Neural cell (in vitro differentiated cells): ENCODE measurements around the gene NSMCE1. TPM values are rescaled to one million over a fixed set of nuclear protein-coding genes. Genes with fewer than 3 reads are reported as not detected.

Experiments
- H2AFZ ChIP-seq: fragments of 200-600, 300-800 bp; sonication (generic), shearing (Covaris generic); 2 replicates; pipeline ENCODE4 v1.6.0; 2014; ENCODE audit warnings: low read depth, mild to moderate bottlenecking, antibody characterized with exemption, low read length, moderate library complexity
- H3F3A ChIP-seq: fragments of 200-600 bp; shearing (Covaris generic); 2 replicates; pipeline ENCODE4 v1.6.1; 2016; ENCODE audit warnings: mild to moderate bottlenecking, moderate library complexity, mixed read lengths, antibody characterized with exemption, low read length; ENCODE audit not compliant: insufficient read depth, poor library complexity, severe bottlenecking
- H3K27ac ChIP-seq: fragments of 200-600, 300-800 bp; sonication (generic), shearing (Covaris generic); 2 replicates; pipeline ENCODE4 v1.5.1; 2014; ENCODE audit warnings: mild to moderate bottlenecking, low read length, moderate library complexity
- H3K27me3 ChIP-seq: fragments of 300-800, 200-600 bp; sonication (generic), shearing (Covaris generic); 2 replicates; pipeline ENCODE4 v1.6.0; 2014; ENCODE audit warnings: mild to moderate bottlenecking, low read depth, low read length, moderate library complexity; ENCODE audit not compliant: insufficient read depth
- H3K36me3 ChIP-seq: fragments of 300-800, 200-600 bp; sonication (generic), shearing (Covaris generic); 2 replicates; pipeline ENCODE4 v1.5.1; 2014; ENCODE audit warnings: mild to moderate bottlenecking, antibody characterized with exemption, low read length, moderate library complexity; ENCODE audit not compliant: insufficient read depth
- H3K4me2 ChIP-seq: fragments of 300-800, 200-600 bp; sonication (generic), shearing (Covaris generic); 2 replicates; pipeline ENCODE4 v1.6.0; 2014; ENCODE audit warnings: mild to moderate bottlenecking, low read length
- H3K4me3 ChIP-seq: fragments of 300-800, 200-600 bp; sonication (generic), shearing (Covaris generic); 2 replicates; pipeline ENCODE4 v1.5.1; 2014; ENCODE audit warnings: mild to moderate bottlenecking, low read length, moderate library complexity
- H3K79me2 ChIP-seq: fragments of 200-600 bp; shearing (Covaris generic); replicated peaks from 2 replicates; pipeline ENCODE4 v1.6.0; 2014; ENCODE audit warnings: mild to moderate bottlenecking, low read length, moderate library complexity; ENCODE audit not compliant: insufficient read depth
- H3K9ac ChIP-seq: fragments of 300-800, 200-600 bp; sonication (generic), shearing (Covaris generic); 2 replicates; pipeline ENCODE4 v1.6.1; 2016; ENCODE audit warnings: mild to moderate bottlenecking, low read length, mixed read lengths
- H3K9me2 ChIP-seq: fragments of 200-600 bp; shearing (Covaris generic); 2 replicates; pipeline ENCODE4 v1.6.1; 2016; ENCODE audit warnings: mild to moderate bottlenecking, low read length, mixed read lengths; ENCODE audit not compliant: insufficient read depth
- H3K9me3 ChIP-seq: fragments of 200-600, 300-800 bp; sonication (generic), shearing (Covaris generic); 2 replicates; pipeline ENCODE4 v1.6.1; 2016; ENCODE audit warnings: mild to moderate bottlenecking, mixed run types, low read length, moderate library complexity, mixed read lengths
- H4K20me1 ChIP-seq: fragments of 200-600 bp; shearing (Covaris generic); 2 replicates; pipeline ENCODE4 v1.6.1; 2016; ENCODE audit warnings: mild to moderate bottlenecking, mixed run types; ENCODE audit not compliant: insufficient read depth
- EP300 ChIP-seq: fragments of 450-650 bp; conservative IDR thresholded peaks from 2 replicates; pipeline ENCODE4 v1.6.1; 2014; ENCODE audit warnings: antibody characterized with exemption, mild to moderate bottlenecking, moderate library complexity; ENCODE audit not compliant: poor library complexity, severe bottlenecking
- EZH2 ChIP-seq: fragments of 200-600, 300-800 bp; shearing (Covaris generic), sonication (generic); IDR thresholded peaks from 2 replicates; pipeline ENCODE4 v1.6.1; 2014; ENCODE audit warnings: antibody characterized with exemption, low read length, borderline replicate concordance, mild to moderate bottlenecking; ENCODE audit not compliant: insufficient read depth, poor library complexity, severe bottlenecking
- MXI1 ChIP-seq: fragments of 450-650 bp; conservative IDR thresholded peaks from 2 replicates; pipeline ENCODE4 v1.6.1; 2014; ENCODE audit warnings: antibody characterized with exemption, mild to moderate bottlenecking; ENCODE audit not compliant: poor library complexity, severe bottlenecking
- POLR2AphosphoS5 ChIP-seq: IDR thresholded peaks from 2 replicates; pipeline ENCODE4 v1.6.1; 2012
- RAD21 ChIP-seq: fragments of 450-650 bp; conservative IDR thresholded peaks from 2 replicates; pipeline ENCODE4 v1.6.1; 2014; ENCODE audit warnings: antibody characterized with exemption, mild to moderate bottlenecking, moderate library complexity
- REST ChIP-seq: IDR thresholded peaks from 2 replicates; pipeline ENCODE4 v1.6.1; 2012; ENCODE audit warnings: borderline replicate concordance
- SMC3 ChIP-seq: fragments of 450-650 bp; conservative IDR thresholded peaks from 2 replicates; pipeline ENCODE4 v1.6.1; 2014; ENCODE audit warnings: antibody characterized with exemption, mild to moderate bottlenecking, moderate library complexity; ENCODE audit not compliant: poor library complexity
- TAF1 ChIP-seq: IDR thresholded peaks from 2 replicates; pipeline ENCODE4 v1.6.1; 2012; ENCODE audit warnings: low read depth
- polyA minus RNA-seq: library from RNA; depleted of rRNA, polyadenylated mRNA; stranded (reverse); fragments of >200 nt; gene quantifications from 2 replicates; pipeline ENCODE4 v1.2.3, GENCODE V29; 2014
- polyA plus RNA-seq: library from polyadenylated mRNA; depleted of rRNA; stranded (reverse); fragments of >200 nt; gene quantifications from 2 replicates; pipeline ENCODE4 v1.2.3, GENCODE V29; 2014
- TF ChIP-seq, protein P1 (sequence below): fragments of 450-650 bp; IDR thresholded peaks from 2 replicates; pipeline ENCODE4 v1.5.1; 2014; ENCODE audit warnings: antibody characterized with exemption, mild to moderate bottlenecking, moderate library complexity; ENCODE audit not compliant: poor library complexity, severe bottlenecking

NSMCE1 gene
- polyA plus RNA-seq (11.5 and 20.0 TPM in 2 replicates), polyA minus RNA-seq (9.0 and 10.9 TPM in 2 replicates)

DNA sequence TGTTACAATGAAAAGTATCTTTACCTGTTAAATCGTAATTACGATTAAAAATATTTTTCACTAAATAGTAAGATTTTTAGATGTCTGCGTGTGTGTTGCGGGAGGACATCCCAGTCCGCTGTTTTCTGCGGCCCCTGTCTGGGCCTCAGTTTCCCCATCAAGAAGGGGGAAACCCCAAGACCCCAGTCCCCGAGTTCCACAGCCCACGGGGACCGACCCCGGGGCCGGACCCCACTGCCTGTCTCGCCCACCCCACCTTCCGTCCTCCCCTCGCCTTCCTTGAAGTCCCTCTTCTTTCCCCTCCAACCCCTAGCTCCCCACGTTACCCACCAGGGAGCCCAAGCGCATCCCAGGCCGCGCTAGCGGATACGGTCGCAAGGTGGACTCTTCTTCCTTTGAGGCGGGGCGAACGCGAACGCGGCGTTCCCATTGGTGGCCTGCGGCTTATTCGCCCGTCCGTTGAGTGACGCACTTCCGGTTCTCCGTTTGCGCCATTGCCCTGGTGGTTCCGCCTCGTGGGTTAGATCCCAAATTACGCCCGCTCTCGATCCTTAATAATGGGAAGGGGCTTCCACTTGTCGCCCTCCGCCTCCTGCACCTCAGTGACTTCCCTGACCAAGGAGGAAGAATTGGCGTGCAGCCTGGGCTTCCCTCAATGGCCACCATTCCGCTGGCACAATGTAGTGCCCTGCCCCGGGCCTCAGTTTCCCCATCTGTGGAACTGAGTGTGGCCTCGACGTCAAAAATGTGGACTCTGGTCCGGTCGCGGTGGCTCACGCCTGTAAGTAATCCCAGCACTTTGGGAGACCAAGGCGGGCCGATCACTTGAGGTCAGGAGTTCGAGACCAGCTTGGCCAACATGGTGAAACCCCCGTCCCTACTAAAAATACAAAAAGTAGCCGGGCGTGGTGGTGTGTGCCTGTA is at the start of gene NSMCE1:
Gene NSMCE1 (minus strand): TSS at position 397 of the 924 bp plus-strand sequence. CDS start 11,202 bp downstream, outside the sequence.
- no peaks in the 10 kb centered on the region for H4K20me1 ChIP-seq
- no peaks in the 10 kb centered on the region for H3K9me3 ChIP-seq
- H3K27me3 ChIP-seq = no peaks in the 10 kb centered on the region
- no peaks in the 10 kb centered on the region for H3K9me2 ChIP-seq
- no peak within 1 kb of the TSS for H3K4me2 ChIP-seq
- H3K4me3 ChIP-seq = peak within 1 kb of the TSS; percentile 63
- H3K79me2 ChIP-seq = no peaks in the 10 kb centered on the region
- no peaks in the 10 kb centered on the region for H3K36me3 ChIP-seq
- no peaks in the 10 kb centered on the region for H3F3A ChIP-seq
- peak within 1 kb of the TSS; percentile 46 for H3K9ac ChIP-seq
- no peak within 1 kb of the TSS for H2AFZ ChIP-seq
- no peak for TF ChIP-seq TAF1
- no peak for TF ChIP-seq RAD21
- TF ChIP-seq REST = no peak
- TF ChIP-seq SMC3 = no peak
- TF ChIP-seq EP300 = no peak
- no peak for TF ChIP-seq MXI1
- TF ChIP-seq, protein P1, sequence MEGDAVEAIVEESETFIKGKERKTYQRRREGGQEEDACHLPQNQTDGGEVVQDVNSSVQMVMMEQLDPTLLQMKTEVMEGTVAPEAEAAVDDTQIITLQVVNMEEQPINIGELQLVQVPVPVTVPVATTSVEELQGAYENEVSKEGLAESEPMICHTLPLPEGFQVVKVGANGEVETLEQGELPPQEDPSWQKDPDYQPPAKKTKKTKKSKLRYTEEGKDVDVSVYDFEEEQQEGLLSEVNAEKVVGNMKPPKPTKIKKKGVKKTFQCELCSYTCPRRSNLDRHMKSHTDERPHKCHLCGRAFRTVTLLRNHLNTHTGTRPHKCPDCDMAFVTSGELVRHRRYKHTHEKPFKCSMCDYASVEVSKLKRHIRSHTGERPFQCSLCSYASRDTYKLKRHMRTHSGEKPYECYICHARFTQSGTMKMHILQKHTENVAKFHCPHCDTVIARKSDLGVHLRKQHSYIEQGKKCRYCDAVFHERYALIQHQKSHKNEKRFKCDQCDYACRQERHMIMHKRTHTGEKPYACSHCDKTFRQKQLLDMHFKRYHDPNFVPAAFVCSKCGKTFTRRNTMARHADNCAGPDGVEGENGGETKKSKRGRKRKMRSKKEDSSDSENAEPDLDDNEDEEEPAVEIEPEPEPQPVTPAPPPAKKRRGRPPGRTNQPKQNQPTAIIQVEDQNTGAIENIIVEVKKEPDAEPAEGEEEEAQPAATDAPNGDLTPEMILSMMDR = no peak
- TF ChIP-seq POLR2AphosphoS5 = no peak
- no peak for TF ChIP-seq EZH2
- H3K27ac ChIP-seq = no peak within 1 kb of the TSS

DNA sequence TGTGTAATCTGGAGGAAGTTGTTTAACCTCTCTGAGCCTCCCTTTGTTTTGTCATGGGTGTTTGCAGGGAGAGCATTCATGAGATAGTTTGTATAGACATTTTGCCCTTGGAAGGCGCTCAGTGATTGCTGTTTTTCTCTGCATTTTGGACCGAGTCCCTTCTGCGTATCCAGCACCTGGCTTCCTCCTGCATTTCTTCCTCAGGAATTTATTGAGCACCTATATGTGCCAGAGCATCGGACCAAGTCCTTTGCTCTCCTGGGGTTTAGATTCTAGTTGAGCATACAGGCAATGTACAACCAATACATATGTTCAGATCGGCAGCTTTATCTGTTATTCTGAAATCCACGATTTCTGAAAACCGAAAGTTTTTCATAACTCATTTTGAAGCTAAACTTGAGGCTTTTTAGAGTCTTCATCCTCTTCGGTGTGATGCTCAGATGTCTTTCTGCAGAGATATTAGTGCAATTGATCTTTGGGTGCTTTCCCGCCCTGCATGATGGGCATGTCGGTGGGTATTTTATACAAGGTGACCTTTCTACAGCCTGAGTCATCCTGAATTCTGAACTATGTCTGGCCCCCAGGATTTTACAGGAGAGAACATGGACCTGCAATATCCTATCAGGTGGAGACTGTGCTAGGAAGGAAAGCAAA is 49.3 kb upstream of the NSMCE1 start:
- H3K4me2 ChIP-seq = no peak overlapping the region

More for the DNA sequence above, 49.3 kb upstream of the NSMCE1 start:
- H3K27ac ChIP-seq = no peak overlapping the region
- no peaks in the 10 kb centered on the region for H3K36me3 ChIP-seq
- no peaks in the 10 kb centered on the region for H3F3A ChIP-seq
- no peaks in the 10 kb centered on the region for H4K20me1 ChIP-seq
- TF ChIP-seq SMC3 (no peak), RAD21 (no peak), TAF1 (no peak), POLR2AphosphoS5 (no peak), EZH2 (no peak), REST (no peak), MXI1 (no peak), EP300 (no peak)
- TF ChIP-seq, protein P1 = no peak
- no peaks in the 10 kb centered on the region for H3K79me2 ChIP-seq
- no peak overlapping the region for H3K9ac ChIP-seq
- H3K9me3 ChIP-seq = no peaks in the 10 kb centered on the region
- H3K9me2 ChIP-seq = no peaks in the 10 kb centered on the region
- H3K27me3 ChIP-seq = peaks cover 28% of the 10 kb centered on the region
- no peak overlapping the region for H2AFZ ChIP-seq
- no peak overlapping the region for H3K4me3 ChIP-seq
